B cell (primary cell): Measurements from ENCODE around the gene C1orf174. TPM values are rescaled to one million over a fixed set of nuclear protein-coding genes. Genes with fewer than 3 reads are reported as not detected.

Experiments
- ATAC-seq: fragments of 200-7000 bp; cut with Tn5 transposase; one replicate; pipeline ENCODE4 v1.10.0; 2021; ENCODE audit warnings: low read depth, mild to moderate bottlenecking, moderate number of reproducible peaks, moderate library complexity
- CTCF ChIA-PET: fragments of 350-600 bp; sonication (Branson Sonifier 250); formaldehyde crosslinking; loops from one replicate; lab custom pipeline; 2021; ENCODE audit warnings: antibody characterized with exemption, inconsistent platforms; lab: Charles Lee
- POLR2A ChIA-PET: fragments of 350-600 bp; sonication (Branson Sonifier 250); formaldehyde crosslinking; loops from one replicate; lab custom pipeline; 2021; ENCODE audit warnings: antibody characterized with exemption; lab: Charles Lee
- DNase-seq: peaks from one replicate; pipeline ENCODE4 v3.0.0; 2013
- H2AFZ ChIP-seq: 2 replicates; pipeline ENCODE4 v1.6.1; 2012; ENCODE audit warnings: mild to moderate bottlenecking, low read depth, low read length; ENCODE audit not compliant: insufficient read depth, poor library complexity, severe bottlenecking
- H3K27ac ChIP-seq, 2 donors: 1 replicate in 1 of 2; 2 replicates in 1 of 2; pipeline ENCODE4 v1.5.1; 2012 to 2013; ENCODE audit warnings: low read length in 2 of 2, mild to moderate bottlenecking in 2 of 2, moderate library complexity in 1 of 2
- H3K27me3 ChIP-seq, 4 experiments: fragments of 200-600 bp in 1 of 4; sonication (generic) in 1 of 4; replicated peaks in 1 of 4; 1 replicate in 2 of 4; 2 replicates in 2 of 4; pipeline versions ENCODE4 v1.6.1 to v1.7.0; 2013 to 2016; ENCODE audit warnings: low read length in 3 of 4, mild to moderate bottlenecking in 2 of 4, mixed read lengths in 1 of 4, moderate library complexity in 1 of 4; ENCODE audit not compliant: insufficient read depth in 4 of 4, control insufficient read depth in 3 of 4; ENCODE audit errors: control extremely low read depth in 1 of 4
- H3K36me3 ChIP-seq, 2 experiments: replicated peaks in 1 of 2; 1 replicate in 1 of 2; 2 replicates in 1 of 2; pipeline versions ENCODE4 v1.6.1 to v1.7.1; 2013; ENCODE audit warnings: low read length in 1 of 2; ENCODE audit not compliant: insufficient read depth in 2 of 2, control insufficient read depth in 1 of 2; ENCODE audit errors: control extremely low read depth in 1 of 2, extremely low read depth in 1 of 2
- H3K4me1 ChIP-seq, 2 donors: fragments of 200-600 bp in 1 of 2; sonication (generic) in 1 of 2; 1 replicate in 1 of 2; 2 replicates in 1 of 2; pipeline versions ENCODE4 v1.5.1 to v1.6.1; 2013 to 2017; ENCODE audit warnings: low read length in 2 of 2; ENCODE audit not compliant: control insufficient read depth in 2 of 2, insufficient read depth in 2 of 2
- H3K4me2 ChIP-seq: replicated peaks from 2 replicates; pipeline ENCODE3; 2012; ENCODE audit warnings: mild to moderate bottlenecking, low read depth, low read length; ENCODE audit not compliant: poor library complexity, severe bottlenecking
- H3K4me3 ChIP-seq, 5 experiments: fragments of 200-600 bp in 1 of 5; sonication (generic) in 1 of 5; 1 replicate in 3 of 5; 2 replicates in 2 of 5; pipeline versions ENCODE4 v1.5.1 to v1.7.0; 2011 to 2016; ENCODE audit warnings: low read length in 4 of 5, mild to moderate bottlenecking in 4 of 5, low read depth in 2 of 5, control low read depth in 1 of 5, moderate library complexity in 1 of 5; ENCODE audit not compliant: insufficient read depth in 1 of 5; ENCODE audit errors: control extremely low read depth in 1 of 5, extremely low read depth in 1 of 5
- H3K79me2 ChIP-seq: fragments of 200-600 bp; sonication (generic); one replicate; pipeline ENCODE4 v1.6.0; 2016; ENCODE audit warnings: low read length; ENCODE audit not compliant: control insufficient read depth, insufficient read depth
- H3K9ac ChIP-seq: fragments of 200-600 bp; sonication (generic); 2 replicates; pipeline ENCODE4 v1.6.1; 2017; ENCODE audit warnings: mild to moderate bottlenecking, low read length, moderate library complexity
- H3K9me3 ChIP-seq, 3 donors: one replicate each; pipeline versions ENCODE4 v1.6.1 to v1.7.1; 2013; ENCODE audit warnings: low read length in 2 of 3; ENCODE audit not compliant: control insufficient read depth in 2 of 3, insufficient read depth in 1 of 3; ENCODE audit errors: control extremely low read depth in 1 of 3
- H4K20me1 ChIP-seq: 2 replicates; pipeline ENCODE4 v1.6.0; 2012; ENCODE audit warnings: mild to moderate bottlenecking, low read length; ENCODE audit not compliant: insufficient read depth, control insufficient read depth, poor library complexity, severe bottlenecking
- H3K27ac Mint-ChIP-seq: one replicate; pipeline ENCODE4 v1.8.0; 2021; ENCODE audit warnings: mixed read lengths
- H3K27me3 Mint-ChIP-seq: one replicate; pipeline ENCODE4 v1.8.0; 2021; ENCODE audit warnings: mixed read lengths
- H3K4me1 Mint-ChIP-seq: one replicate; pipeline ENCODE4 v1.8.0; 2021; ENCODE audit warnings: mixed read lengths
- H3K4me3 Mint-ChIP-seq: one replicate; pipeline ENCODE4 v1.8.0; 2021; ENCODE audit warnings: mixed read lengths
- H3K9me3 Mint-ChIP-seq: one replicate; pipeline ENCODE4 v1.8.0; 2022; ENCODE audit warnings: mixed read lengths; ENCODE audit not compliant: insufficient read depth
- CTCF ChIP-seq: fragments of 200-600 bp; IDR thresholded peaks from one replicate; pipeline ENCODE4 v1.8.0; 2022; ENCODE audit warnings: antibody characterized with exemption, mild to moderate bottlenecking
- EZH2 ChIP-seq: IDR thresholded peaks from 2 replicates; pipeline ENCODE4 v1.6.1; 2012; ENCODE audit warnings: borderline replicate concordance, low read depth, mild to moderate bottlenecking, moderate library complexity, low read length; ENCODE audit not compliant: insufficient read depth, poor library complexity, severe bottlenecking
- WGBS: methylation state at CpG from one replicate; pipeline ENCODE4 v1.1.5; 2013; ENCODE audit warnings: missing lambda C conversion rate; ENCODE audit not compliant: insufficient coverage; 5-methylcytosine and 5-hydroxymethylcytosine counted together
- intact Hi-C: fragments of 100-400 bp; cut with micrococcal nuclease; formaldehyde crosslinking; loops from one replicate; pipeline ENCODE4 v1.10.0; 2022
- polyA plus RNA-seq: library from polyadenylated mRNA; depleted of rRNA; stranded (reverse); fragments of >200 nt; gene quantifications from 2 replicates; pipeline ENCODE4 v1.2.3, GENCODE V29; 2012
- total RNA-seq, 2 donors: library from RNA; stranded (reverse); fragments of 120-200 nt in 1 of 2; gene quantifications; 1 replicate in 1 of 2; 2 replicates in 1 of 2; pipeline versions ENCODE4 v1.2.3 to v1.2.4, GENCODE V29; 2013 to 2022

C1orf174 gene
- total and polyA plus RNA-seq, 2 donors (not counting 1 experiment from before 2014, with no cell fraction given): 33.2 to 49.8 TPM

GRCh38 chr1:3856923-3857790 is 42.9 kb downstream of the C1orf174 start, which contains the start of the genes CEP104 and DFFB:
Gene CEP104, minus strand, starts transcription at chr1:3857211. Its CDS starts 4,804 bp downstream, at chr1:3852407.
Gene DFFB, plus strand, starts transcription at chr1:3857476. Its CDS starts 128 bp downstream, at chr1:3857604.
- no peak for TF ChIP-seq EZH2
- peak; percentile 46 for TF ChIP-seq CTCF
- no peaks in the 10 kb centered on the region for H3K9me3 ChIP-seq
- peaks cover 20 to 24% of the 10 kb centered on the region in 2 donors for H3K4me1 ChIP-seq
- ChIA-PET POLR2A (interaction anchor here (0.5 to 2.6 kb wide), 5 partner anchors 43 to 191 kb away, joined by 3 to 14 read pairs (median 3); partner anchors contain the start of gene C1orf174), CTCF (interaction anchor here (1.2 to 1.7 kb wide), 3 partner anchors 42 to 191 kb away, joined by 3 to 4 read pairs (median 4); partner anchors contain the start of gene C1orf174)
- H4K20me1 ChIP-seq: peaks cover 70% of the 10 kb centered on the region
- H3K9me3 Mint-ChIP-seq: no peaks in the 10 kb centered on the region
- ATAC-seq: peak; percentile 97
- H3K27me3 ChIP-seq: no peaks in the 10 kb centered on the region
- peak; percentile 99 for DNase-seq
- peak within 1 kb of the TSS; percentile 93 for H3K27ac Mint-ChIP-seq
- H3K4me3 Mint-ChIP-seq: peak within 1 kb of the TSS; percentile 98
- H2AFZ ChIP-seq: peak within 1 kb of the TSS; percentile 95
- H3K27ac ChIP-seq: peak within 1 kb of the TSS; percentile 59 to 68
- H3K36me3 ChIP-seq: peaks cover 0 to 8% of the 10 kb centered on the region in 2 experiments
- H3K4me1 Mint-ChIP-seq: peaks cover 31% of the 10 kb centered on the region
- no peaks in the 10 kb centered on the region for H3K27me3 Mint-ChIP-seq
- H3K9ac ChIP-seq: peak within 1 kb of the TSS; percentile 91
- peak within 1 kb of the TSS; percentile 59 to 92 (median 85) for H3K4me3 ChIP-seq
- intact Hi-C loops: loop anchor here (1.0 to 10.0 kb wide), 5 partner anchors 43 to 232 kb away; partner anchors contain the start of genes C1orf174, LRRC47, SMIM1 and TPRG1L
- H3K4me2 ChIP-seq: peak within 1 kb of the TSS; percentile 98
- H3K79me2 ChIP-seq: peaks cover 74% of the 10 kb centered on the region
- WGBS: 0% methylated on average over 73 of the region's 73 CpGs
